IPS-15b (cell line): ENCODE results near the gene EPB41L3.

Experiments used
- H3K27me3 ChIP-seq: one replicate; pipeline ENCODE4 v1.6.1; 2013; ENCODE audit warnings: low read length; ENCODE audit not compliant: control insufficient read depth, insufficient read depth
- H3K36me3 ChIP-seq: one replicate; pipeline ENCODE4 v1.6.1; 2013; ENCODE audit warnings: low read length; ENCODE audit not compliant: control insufficient read depth, insufficient read depth
- H3K4me1 ChIP-seq: one replicate; pipeline ENCODE4 v1.6.1; 2013; ENCODE audit warnings: mild to moderate bottlenecking, low read length; ENCODE audit not compliant: control insufficient read depth, insufficient read depth
- H3K4me3 ChIP-seq: one replicate; pipeline ENCODE4 v1.5.1; 2013; ENCODE audit warnings: low read depth, low read length
- H3K9ac ChIP-seq: one replicate; pipeline ENCODE4 v1.6.1; 2013; ENCODE audit warnings: low read depth, mild to moderate bottlenecking, low read length
- H3K9me3 ChIP-seq: one replicate; pipeline ENCODE4 v1.6.1; 2013; ENCODE audit warnings: mild to moderate bottlenecking, low read length; ENCODE audit not compliant: control insufficient read depth, insufficient read depth

EPB41L3 gene

GRCh38 chr18:5529471-5529870 lies 14.3 kb downstream of the EPB41L3 start:
- H3K9me3 ChIP-seq = no peaks in the 10 kb centered on the region
- H3K4me3 ChIP-seq = no peak overlapping the region
- no peaks in the 10 kb centered on the region for H3K36me3 ChIP-seq
- no peaks in the 10 kb centered on the region for H3K27me3 ChIP-seq
- no peaks in the 10 kb centered on the region for H3K4me1 ChIP-seq
- no peak overlapping the region for H3K9ac ChIP-seq

GRCh38 chr18:5527603-5528002 lies 16.2 kb downstream of the EPB41L3 start:
- H3K9ac ChIP-seq = no peak overlapping the region
- no peaks in the 10 kb centered on the region for H3K27me3 ChIP-seq
- no peaks in the 10 kb centered on the region for H3K36me3 ChIP-seq
- H3K4me3 ChIP-seq = no peak overlapping the region
- H3K4me1 ChIP-seq = no peaks in the 10 kb centered on the region
- H3K9me3 ChIP-seq = no peaks in the 10 kb centered on the region

GRCh38 chr18:5524660-5525059 lies 19.1 kb downstream of the EPB41L3 start:
- H3K9me3 ChIP-seq = no peaks in the 10 kb centered on the region

GRCh38 chr18:5521000-5521399 lies 22.8 kb downstream of the EPB41L3 start:
- no peaks in the 10 kb centered on the region for H3K9me3 ChIP-seq

More at GRCh38 chr18:5524660-5525059, 19.1 kb downstream of the EPB41L3 start:
- Histone ChIP-seq H3K27me3 (no peaks in the 10 kb centered on the region), H3K9ac (no peak overlapping the region), H3K4me3 (no peak overlapping the region), H3K4me1 (no peaks in the 10 kb centered on the region), H3K36me3 (no peaks in the 10 kb centered on the region)

GRCh38 chr18:5520464-5520863 lies 23.3 kb downstream of the EPB41L3 start:
- Histone ChIP-seq H3K9me3 (no peaks in the 10 kb centered on the region), H3K27me3 (no peaks in the 10 kb centered on the region), H3K36me3 (no peaks in the 10 kb centered on the region), H3K4me1 (no peaks in the 10 kb centered on the region), H3K4me3 (no peak overlapping the region), H3K9ac (no peak overlapping the region)

More at GRCh38 chr18:5521000-5521399, 22.8 kb downstream of the EPB41L3 start:
- H3K27me3 ChIP-seq = no peaks in the 10 kb centered on the region
- H3K9ac ChIP-seq = no peak overlapping the region
- H3K4me3 ChIP-seq = no peak overlapping the region
- H3K4me1 ChIP-seq = no peaks in the 10 kb centered on the region
- no peaks in the 10 kb centered on the region for H3K36me3 ChIP-seq

- Histone ChIP-seq H3K27me3 (no peaks in the 10 kb centered on the region), H3K9ac (no peak overlapping the region), H3K9me3 (no peaks in the 10 kb centered on the region), H3K36me3 (no peaks in the 10 kb centered on the region), H3K4me1 (no peaks in the 10 kb centered on the region), H3K4me3 (no peak overlapping the region)
Observed at GRCh38 chr18:5519448-5520298, 24.1 kb downstream of the EPB41L3 start.

GRCh38 chr18:5518899-5519371 lies 24.9 kb downstream of the EPB41L3 start:
- H3K9ac ChIP-seq = no peak overlapping the region
- H3K4me1 ChIP-seq = no peaks in the 10 kb centered on the region
- no peaks in the 10 kb centered on the region for H3K27me3 ChIP-seq
- no peaks in the 10 kb centered on the region for H3K9me3 ChIP-seq
- H3K4me3 ChIP-seq = no peak overlapping the region
- no peaks in the 10 kb centered on the region for H3K36me3 ChIP-seq

- H3K36me3 ChIP-seq = no peaks in the 10 kb centered on the region
- H3K9me3 ChIP-seq = no peaks in the 10 kb centered on the region
- no peaks in the 10 kb centered on the region for H3K4me1 ChIP-seq
- no peak overlapping the region for H3K9ac ChIP-seq
- H3K4me3 ChIP-seq = no peak overlapping the region
- H3K27me3 ChIP-seq = no peaks in the 10 kb centered on the region
Observed at GRCh38 chr18:5518179-5518770, 25.5 kb downstream of the EPB41L3 start.

GRCh38 chr18:5516841-5517240 lies 27.0 kb downstream of the EPB41L3 start:
- H3K4me1 ChIP-seq = peaks cover 11% of the 10 kb centered on the region
- H3K9ac ChIP-seq = no peak overlapping the region
- H3K4me3 ChIP-seq = no peak overlapping the region
- H3K9me3 ChIP-seq = no peaks in the 10 kb centered on the region
- no peaks in the 10 kb centered on the region for H3K27me3 ChIP-seq
- H3K36me3 ChIP-seq = no peaks in the 10 kb centered on the region

GRCh38 chr18:5515011-5515784 lies 28.6 kb downstream of the EPB41L3 start:
- H3K9ac ChIP-seq = no peak overlapping the region
- H3K27me3 ChIP-seq = no peaks in the 10 kb centered on the region
- H3K4me3 ChIP-seq = no peak overlapping the region
- H3K9me3 ChIP-seq = no peaks in the 10 kb centered on the region
- H3K4me1 ChIP-seq = peaks cover 13% of the 10 kb centered on the region
- no peaks in the 10 kb centered on the region for H3K36me3 ChIP-seq

- Histone ChIP-seq H3K9me3 (no peaks in the 10 kb centered on the region), H3K9ac (no peak overlapping the region), H3K4me3 (no peak overlapping the region), H3K27me3 (no peaks in the 10 kb centered on the region), H3K4me1 (peaks cover 13% of the 10 kb centered on the region), H3K36me3 (no peaks in the 10 kb centered on the region)
Observed at GRCh38 chr18:5513947-5514346, 29.9 kb downstream of the EPB41L3 start.
